Measurements from ENCODE around the gene TLX2.

DNA sequence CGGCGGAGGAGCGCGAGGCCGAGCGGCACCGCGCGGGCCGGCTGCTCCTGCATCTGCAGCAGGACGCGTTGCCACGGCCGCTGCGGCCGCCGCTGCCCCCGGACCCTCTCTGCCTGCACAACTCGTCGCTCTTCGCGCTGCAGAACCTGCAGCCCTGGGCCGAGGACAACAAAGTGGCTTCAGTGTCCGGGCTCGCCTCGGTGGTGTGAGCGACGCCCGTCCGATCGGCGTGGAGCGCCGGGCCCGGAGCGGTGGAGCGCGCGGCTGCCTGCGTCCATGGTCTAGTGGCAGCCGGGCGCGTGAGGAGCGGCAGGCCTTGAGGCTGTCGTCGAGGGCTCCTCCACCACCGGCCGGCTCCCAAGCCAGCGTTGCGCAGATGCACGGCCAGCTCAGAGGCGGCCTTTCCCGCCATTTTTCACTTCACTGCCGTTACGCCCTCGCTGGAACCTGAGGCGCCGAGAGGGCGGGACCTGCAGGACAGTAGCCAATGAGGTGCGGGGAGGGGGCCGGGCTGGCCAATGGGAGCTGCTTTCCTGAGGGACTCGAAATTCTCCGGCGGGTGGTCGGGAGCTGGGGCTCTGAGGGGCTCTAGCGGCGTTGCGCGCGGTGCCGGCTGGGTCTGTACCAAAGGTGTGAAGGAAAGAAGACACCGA, 1.9 kb downstream of the TLX2 start:
- TF ChIP-seq, protein P1, sequence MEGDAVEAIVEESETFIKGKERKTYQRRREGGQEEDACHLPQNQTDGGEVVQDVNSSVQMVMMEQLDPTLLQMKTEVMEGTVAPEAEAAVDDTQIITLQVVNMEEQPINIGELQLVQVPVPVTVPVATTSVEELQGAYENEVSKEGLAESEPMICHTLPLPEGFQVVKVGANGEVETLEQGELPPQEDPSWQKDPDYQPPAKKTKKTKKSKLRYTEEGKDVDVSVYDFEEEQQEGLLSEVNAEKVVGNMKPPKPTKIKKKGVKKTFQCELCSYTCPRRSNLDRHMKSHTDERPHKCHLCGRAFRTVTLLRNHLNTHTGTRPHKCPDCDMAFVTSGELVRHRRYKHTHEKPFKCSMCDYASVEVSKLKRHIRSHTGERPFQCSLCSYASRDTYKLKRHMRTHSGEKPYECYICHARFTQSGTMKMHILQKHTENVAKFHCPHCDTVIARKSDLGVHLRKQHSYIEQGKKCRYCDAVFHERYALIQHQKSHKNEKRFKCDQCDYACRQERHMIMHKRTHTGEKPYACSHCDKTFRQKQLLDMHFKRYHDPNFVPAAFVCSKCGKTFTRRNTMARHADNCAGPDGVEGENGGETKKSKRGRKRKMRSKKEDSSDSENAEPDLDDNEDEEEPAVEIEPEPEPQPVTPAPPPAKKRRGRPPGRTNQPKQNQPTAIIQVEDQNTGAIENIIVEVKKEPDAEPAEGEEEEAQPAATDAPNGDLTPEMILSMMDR (IDR thresholded peaks at IDR 0.05), result no peak
- no peak for TF ChIP-seq POLR2A (IDR thresholded peaks at IDR 0.05)
- no peak for TF ChIP-seq POLR2AphosphoS5 (IDR thresholded peaks at IDR 0.05; ENCODE audit: insufficient read depth in 1 of 2, low read depth in 1 of 2)

Measured in vagina (tissue), 2 donors.